AG04450 (cell line): ENCODE data around the gene COL5A1. TPM values are rescaled to one million over a fixed set of nuclear protein-coding genes. Genes with fewer than 3 reads are reported as not detected.

Experiments
- CTCF ChIA-PET: fragments of 300-600, 350-600 bp; formaldehyde crosslinking; extraction: SDS; loops from one replicate; lab custom pipeline; 2022; ENCODE audit warnings: antibody characterized with exemption, inconsistent platforms; lab: Charles Lee
- POLR2A ChIA-PET: fragments of 350-600 bp; formaldehyde crosslinking; extraction: SDS; loops from one replicate; lab custom pipeline; 2021; ENCODE audit warnings: antibody characterized with exemption, inconsistent platforms; lab: Yijun Ruan, JAX
- DNase-seq: peaks from one replicate; pipeline ENCODE4 v3.0.0-alpha.2; 2011; ENCODE audit warnings: low read depth, low spot score
- H3K27ac ChIP-seq: one replicate; pipeline ENCODE4 v1.5.1; 2012; ENCODE audit warnings: low read depth, low read length, control low read depth
- H3K27me3 ChIP-seq: one replicate; pipeline ENCODE4 v1.6.0; 2012; ENCODE audit warnings: low read length; ENCODE audit not compliant: control insufficient read depth, insufficient read depth
- H3K4me3 ChIP-seq: 2 replicates; pipeline ENCODE4 v1.5.1; 2011; ENCODE audit warnings: mild to moderate bottlenecking, low read depth, low read length, control low read depth
- H3K9me3 ChIP-seq: 2 replicates; pipeline ENCODE4 v1.5.1; 2012; ENCODE audit warnings: low read length; ENCODE audit not compliant: control insufficient read depth, insufficient read depth
- CTCF ChIP-seq: IDR thresholded peaks from 2 replicates; pipeline ENCODE4 v1.5.1; 2011; ENCODE audit warnings: low read depth, low read length, control low read depth, inconsistent platforms
- polyA plus RNA-seq: library from polyadenylated mRNA; depleted of rRNA; stranded (reverse); fragments of >200 nt; gene quantifications from 2 replicates; pipeline ENCODE4 v1.2.3, GENCODE V29; 2011

Gene COL5A1
- polyA plus RNA-seq, 1 experiment: 73.3 TPM

- DNase-seq: no peak
- CTCF ChIA-PET: interaction anchor here (0.5 kb wide), 1 partner anchor 89 kb away, joined by 3 read pairs; no protein-coding TSS in a partner anchor
- POLR2A ChIA-PET: no interaction called here
- peaks cover 8% of the 10 kb centered on the region for H3K9me3 ChIP-seq
- H3K27me3 ChIP-seq: peaks cover 24% of the 10 kb centered on the region
- no peak overlapping the region for H3K27ac ChIP-seq
- H3K4me3 ChIP-seq: no peak overlapping the region
- no peak for TF ChIP-seq CTCF
Measured at GRCh38 chr9:134889386-134890154, 248.0 kb downstream of the COL5A1 start.

DNA sequence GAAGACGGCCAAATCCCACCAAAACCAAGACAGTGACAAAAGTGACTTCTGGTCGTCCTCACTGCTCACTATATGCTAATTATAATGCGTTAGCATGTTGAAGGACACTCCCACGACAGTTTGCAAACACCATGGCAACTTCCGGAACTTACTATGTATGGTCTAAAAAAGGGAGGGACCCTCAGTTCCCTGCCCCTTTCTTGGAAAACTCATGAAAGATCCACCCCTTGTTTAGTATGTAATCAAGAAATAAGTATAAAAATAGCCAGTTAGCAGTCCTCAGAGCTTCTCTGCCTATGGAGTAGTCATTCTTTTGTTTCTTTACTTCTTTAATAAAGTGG lies 248.5 kb downstream of the COL5A1 start:
- DNase-seq: no peak
- no peak for TF ChIP-seq CTCF
- H3K27ac ChIP-seq: no peak overlapping the region
- H3K9me3 ChIP-seq: peaks cover 12% of the 10 kb centered on the region
- peaks cover 23% of the 10 kb centered on the region for H3K27me3 ChIP-seq
- POLR2A ChIA-PET: no interaction called here
- H3K4me3 ChIP-seq: no peak overlapping the region
- CTCF ChIA-PET: no interaction called here

DNA sequence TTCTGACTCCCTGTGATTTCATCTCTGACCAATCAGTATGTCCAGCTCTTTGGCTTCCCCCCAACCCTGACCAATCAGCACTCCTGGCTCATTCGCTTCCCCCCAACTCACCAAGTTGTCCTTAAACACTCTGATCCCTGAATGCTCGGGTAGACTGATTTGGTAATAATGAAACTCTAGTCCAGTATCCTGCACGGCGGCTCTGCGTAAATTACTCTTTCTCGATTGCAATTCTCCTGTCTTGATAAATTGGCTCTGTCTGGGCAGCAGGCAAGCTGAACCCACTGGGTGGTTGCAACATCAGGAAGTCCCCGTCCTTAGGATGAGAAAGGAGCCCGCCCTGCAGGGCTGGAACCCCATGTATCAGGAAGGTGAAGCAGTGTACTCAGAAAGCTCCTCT lies 249.4 kb downstream of the COL5A1 start:
- CTCF ChIA-PET: no interaction called here
- no peak for DNase-seq

DNA sequence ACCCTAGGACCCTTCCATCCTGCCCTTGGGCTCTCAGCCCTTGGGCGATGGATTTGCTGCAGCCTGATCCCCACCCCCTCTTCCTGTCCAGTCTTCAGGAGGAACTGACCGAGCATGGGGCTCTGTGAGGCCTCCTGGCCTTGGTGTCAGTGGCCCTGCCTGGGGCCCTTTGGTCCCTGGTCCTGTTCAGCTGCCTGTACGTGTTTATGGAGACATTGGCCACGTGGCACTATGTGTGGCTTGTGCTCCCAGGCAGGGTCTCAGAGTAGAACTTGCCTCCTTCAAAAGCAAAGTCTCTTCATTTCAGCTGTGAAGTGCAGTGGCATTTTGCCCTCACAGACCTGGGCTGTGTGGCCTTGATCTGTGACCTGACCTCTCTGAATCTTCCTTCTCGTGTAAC lies 250.1 kb downstream of the COL5A1 start:
- peaks cover 12% of the 10 kb centered on the region for H3K9me3 ChIP-seq
- CTCF ChIA-PET: no interaction called here

More for the DNA sequence above, 249.4 kb downstream of the COL5A1 start:
- POLR2A ChIA-PET: no interaction called here
- H3K4me3 ChIP-seq: no peak overlapping the region
- no peak overlapping the region for H3K27ac ChIP-seq
- peaks cover 23% of the 10 kb centered on the region for H3K27me3 ChIP-seq
- peaks cover 12% of the 10 kb centered on the region for H3K9me3 ChIP-seq
- no peak for TF ChIP-seq CTCF

More for the DNA sequence above, 250.1 kb downstream of the COL5A1 start:
- Histone ChIP-seq H3K27ac (no peak overlapping the region), H3K27me3 (peaks cover 21% of the 10 kb centered on the region), H3K4me3 (no peak overlapping the region)
- no peak for TF ChIP-seq CTCF
- DNase-seq: no peak
- POLR2A ChIA-PET: no interaction called here
